HepG2 (cell line): ENCODE results near the gene PPP1R13B. TPM values are rescaled to one million over a fixed set of nuclear protein-coding genes. Genes with fewer than 3 reads are reported as not detected.
A peak's percentile ranks its signal among the peaks of the same experiment; 100 is the strongest.

Source experiments
- ARID3A ChIP-seq: IDR thresholded peaks from 2 replicates; pipeline ENCODE4 v1.6.1; 2012; ENCODE audit warnings: low read depth, low read length, improper control_type of control experiment
- DDIT3 ChIP-seq: sonication (generic); formaldehyde crosslinking; IDR thresholded peaks from 2 replicates; pipeline ENCODE4 v1.4.0; 2020; ENCODE audit warnings: mild to moderate bottlenecking, missing genetic modification reagents
- FLYWCH1 ChIP-seq: sonication (generic); formaldehyde crosslinking; IDR thresholded peaks from 2 replicates; pipeline ENCODE4 v1.8.1; 2023; ENCODE audit warnings: mild to moderate bottlenecking, missing genetic modification reagents
- FOXO1 ChIP-seq: sonication (generic); formaldehyde crosslinking; IDR thresholded peaks from 2 replicates; pipeline ENCODE4 v1.4.0; 2020; ENCODE audit warnings: missing genetic modification reagents
- HDAC2 ChIP-seq: sonication (generic); formaldehyde crosslinking; IDR thresholded peaks from 2 replicates; pipeline ENCODE4 v1.4.0; 2020; ENCODE audit warnings: missing genetic modification reagents
- HNRNPL ChIP-seq: fragments of 200-400 bp; formaldehyde crosslinking; IDR thresholded peaks from 2 replicates; pipeline ENCODE4 v1.6.1; 2017; ENCODE audit warnings: mild to moderate bottlenecking, low read depth, low read length
- MXD1 ChIP-seq: sonication (generic); formaldehyde crosslinking; IDR thresholded peaks from 2 replicates; pipeline ENCODE4 v1.4.0; 2020; ENCODE audit warnings: mild to moderate bottlenecking, missing genetic modification reagents
- MYC ChIP-seq: sonication (generic); formaldehyde crosslinking; IDR thresholded peaks from 2 replicates; pipeline ENCODE4 v1.9.0; 2021; ENCODE audit warnings: missing genetic modification reagents, borderline replicate concordance
- REPIN1 ChIP-seq: sonication (generic); formaldehyde crosslinking; IDR thresholded peaks from 2 replicates; pipeline ENCODE4 v1.8.0; 2022; ENCODE audit warnings: missing genetic modification reagents, low read depth, mild to moderate bottlenecking, borderline replicate concordance
- THAP8 ChIP-seq: sonication (generic); formaldehyde crosslinking; IDR thresholded peaks from 2 replicates; pipeline ENCODE4 v1.5.1; 2020; ENCODE audit warnings: missing genetic modification reagents, mild to moderate bottlenecking, borderline replicate concordance
- THRA ChIP-seq: sonication (generic); formaldehyde crosslinking; IDR thresholded peaks from 2 replicates; pipeline ENCODE4 v1.4.0; 2020; ENCODE audit warnings: missing genetic modification reagents, borderline replicate concordance
- ZBTB42 ChIP-seq: sonication (generic); formaldehyde crosslinking; IDR thresholded peaks from 2 replicates; pipeline ENCODE4 v1.5.0; 2020; ENCODE audit warnings: mild to moderate bottlenecking, missing genetic modification reagents
- ZNF460 ChIP-seq: sonication (generic); formaldehyde crosslinking; IDR thresholded peaks from 2 replicates; pipeline ENCODE4 v1.5.1; 2020; ENCODE audit warnings: missing genetic modification reagents, mild to moderate bottlenecking, borderline replicate concordance
- ZNF747 ChIP-seq: sonication (generic); formaldehyde crosslinking; IDR thresholded peaks from 2 replicates; pipeline ENCODE4 v1.8.1; 2023; ENCODE audit warnings: missing genetic modification reagents, mild to moderate bottlenecking, borderline replicate concordance
- ZZZ3 ChIP-seq: sonication (generic); formaldehyde crosslinking; IDR thresholded peaks from 2 replicates; pipeline ENCODE4 v1.4.0; 2020; ENCODE audit warnings: missing genetic modification reagents, mild to moderate bottlenecking, borderline replicate concordance
- polyA plus RNA-seq, 8 experiments: library from polyadenylated mRNA; depleted of rRNA in 3 of 8; stranded (reverse) in 7 of 8; unstranded in 1 of 8; fragments of >200 nt; fragmentation: Illumina TruSeq in 4 of 8; extraction: Trizol in 4 of 8; gene quantifications; 2 replicates each; pipeline versions ENCODE4 v1.2.1 to v1.2.3, GENCODE V29; 2011 to 2016; ENCODE audit warnings: low read depth in 4 of 8, missing spikeins in 1 of 8, mixed read lengths in 1 of 8; ENCODE audit not compliant: insufficient read depth in 1 of 8
- total RNA-seq, 5 experiments: library from RNA; depleted of rRNA; stranded (reverse); fragments of >200 nt; fragmentation: Illumina TruSeq; extraction: Trizol; gene quantifications; 2 replicates each; pipeline ENCODE4 v1.2.3, GENCODE V29; 2016; ENCODE audit warnings: low read depth in 1 of 5

PPP1R13B gene
- total and polyA plus RNA-seq, 2 of the 13 experiments (the other 11 are each of a cell fraction or from before 2014, with no cell fraction given), result 4.6 to 9.4 TPM

GRCh38 chr14:103854822-103855733 lies 7.7 kb upstream of the PPP1R13B start (continued):
- TF ChIP-seq ZNF747 (CRISPR knock-in tag), result 0 out of 2 replicates have a peak, but pooled peaks have one; percentile 36
- no peak for TF ChIP-seq REPIN1 (CRISPR knock-in tag)
- TF ChIP-seq ARID3A, result no peak
- TF ChIP-seq THAP8 (CRISPR knock-in tag), result no peak
- TF ChIP-seq ZZZ3 (CRISPR knock-in tag), result no peak; the same call in 1 of the 2 replicates
- peak; percentile 78 for TF ChIP-seq HNRNPL
- TF ChIP-seq ZBTB42 (CRISPR knock-in tag), result no peak; the same call in 1 of the 2 replicates
- TF ChIP-seq HDAC2 (CRISPR knock-in tag), result no peak
- no peak for TF ChIP-seq FLYWCH1 (CRISPR knock-in tag)
- no peak for TF ChIP-seq ZNF460 (CRISPR knock-in tag)
- no peak for TF ChIP-seq FOXO1 (CRISPR knock-in tag)
- TF ChIP-seq DDIT3, result no peak
- TF ChIP-seq MXD1 (CRISPR knock-in tag), result no peak
- TF ChIP-seq MYC, result peak; percentile 79; the same call in 1 of the 2 replicates
- 0 out of 2 replicates have a peak, but pooled peaks have one; percentile 13 for TF ChIP-seq THRA
